OCI-LY7 (cell line): ENCODE results near the gene NRIP1.

ENCODE experiments used
- CTCF ChIP-seq: fragments of 200-600 bp; sonication (generic); conservative IDR thresholded peaks from 2 replicates; pipeline ENCODE4 v1.5.1; 2014; ENCODE audit warnings: mild to moderate bottlenecking, antibody characterized with exemption, low read length, moderate library complexity, mixed read lengths
- EZH2phosphoT487 ChIP-seq: fragments of 200-600 bp; sonication (generic); IDR thresholded peaks from 2 replicates; pipeline ENCODE4 v1.6.1; 2018; ENCODE audit warnings: low read depth, borderline replicate concordance, mild to moderate bottlenecking, mixed run types, antibody characterized with exemption, low read length, moderate library complexity, mixed read lengths

- TF ChIP-seq CTCF: no peak
- TF ChIP-seq EZH2phosphoT487: no peak
These were observed 2.8 kb downstream of the NRIP1 start for GRCh38 chr21:15061747-15062605.
